Measurements from ENCODE around the gene SNORC.

The SNORC gene

DNA sequence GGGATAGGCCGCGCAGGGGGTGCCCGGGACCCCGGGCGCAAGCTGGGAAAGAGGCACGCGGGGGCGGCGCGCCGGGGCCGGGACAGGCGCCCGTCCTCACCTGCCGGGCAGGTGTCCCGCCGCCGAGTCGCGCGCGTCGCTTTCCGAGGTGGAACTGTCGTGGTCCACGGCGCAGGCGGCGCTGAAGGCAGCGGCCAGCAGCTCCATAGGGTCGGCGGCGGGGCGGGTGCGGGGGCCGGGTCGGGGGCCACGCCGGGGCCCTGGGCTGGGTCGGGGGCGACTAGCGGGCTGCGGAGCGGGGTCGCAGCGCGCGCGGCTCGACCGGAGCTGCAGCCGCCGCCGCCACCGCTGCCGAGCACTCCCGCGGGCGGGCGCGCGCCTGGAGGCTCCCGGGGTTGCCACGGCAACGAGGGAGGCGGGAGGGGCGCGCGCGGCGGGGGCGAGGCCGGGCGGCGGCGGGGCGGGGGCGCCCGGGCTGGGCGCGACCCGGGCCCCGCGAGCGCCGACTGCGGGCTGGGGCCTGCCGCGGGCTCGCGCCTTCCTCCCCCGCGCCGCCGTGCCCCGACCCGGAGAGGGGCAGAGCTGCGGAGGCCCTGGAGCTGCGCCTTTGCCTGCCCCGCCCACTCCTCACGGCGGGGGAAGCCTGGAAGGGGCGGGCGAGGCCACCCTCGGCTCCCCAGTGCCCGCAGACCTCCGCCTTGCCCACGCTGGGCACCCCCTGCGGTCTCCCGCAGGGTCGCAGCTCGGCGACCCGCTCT is 57.9 kb downstream of the SNORC start:
- DNase-seq, result no peak
